Measurements from ENCODE around the gene AGO4.

The AGO4 gene

GRCh38 chr1:35845766-35846165, 38.0 kb downstream of the AGO4 start:
- H3K4me3 ChIP-seq (replicated peaks; ENCODE audit: low read depth, low read length), result no peak overlapping the region
- no peak for DNase-seq (ENCODE audit: low read depth)
- TF ChIP-seq CTCF (IDR thresholded peaks at IDR 0.05; ENCODE audit: low read length, missing control alignments), result no peak

GRCh38 chr1:35847935-35848565, 40.2 kb downstream of the AGO4 start:
- no peak for DNase-seq (ENCODE audit: low read depth)
- H3K4me3 ChIP-seq (replicated peaks; ENCODE audit: low read depth, low read length), result no peak overlapping the region
- TF ChIP-seq CTCF (IDR thresholded peaks at IDR 0.05; ENCODE audit: low read length, missing control alignments), result no peak

DNA sequence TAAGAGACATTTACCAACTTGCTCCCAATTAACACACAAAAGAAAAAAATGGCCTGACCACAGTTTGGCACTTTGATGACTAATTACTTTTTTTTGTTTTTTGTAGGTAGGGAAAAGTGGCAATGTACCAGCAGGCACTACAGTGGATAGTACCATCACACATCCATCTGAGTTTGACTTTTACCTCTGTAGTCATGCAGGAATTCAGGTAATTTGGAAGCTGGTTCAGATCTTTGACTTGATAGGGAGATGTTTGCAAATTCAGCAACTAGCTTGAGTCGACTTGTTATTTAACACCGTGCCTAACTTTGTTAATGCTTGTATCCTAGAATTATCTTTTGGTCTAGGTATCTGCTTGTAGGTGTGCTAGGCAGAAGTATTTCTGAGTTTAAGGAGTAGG, 42.2 kb downstream of the AGO4 start:
- DNase-seq (ENCODE audit: low read depth), result no peak

DNA sequence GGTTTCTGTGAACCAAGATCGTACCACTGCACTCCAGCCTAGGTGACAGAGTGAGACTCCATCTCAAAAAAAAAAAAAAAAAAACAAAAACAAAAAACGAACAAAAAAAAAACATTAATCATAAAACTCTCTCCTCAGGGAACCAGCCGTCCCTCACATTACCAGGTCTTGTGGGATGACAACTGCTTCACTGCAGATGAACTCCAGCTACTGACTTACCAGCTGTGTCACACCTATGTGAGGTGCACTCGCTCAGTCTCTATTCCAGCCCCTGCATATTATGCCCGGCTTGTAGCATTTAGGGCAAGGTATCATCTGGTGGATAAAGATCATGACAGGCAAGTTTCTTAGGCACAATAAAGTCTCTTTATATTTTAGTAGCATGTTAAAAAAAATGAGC, 42.9 kb downstream of the AGO4 start:
- DNase-seq (ENCODE audit: low read depth), result no peak
- no peak for TF ChIP-seq CTCF (IDR thresholded peaks at IDR 0.05; ENCODE audit: low read length, missing control alignments)
- no peak overlapping the region for H3K4me3 ChIP-seq (replicated peaks; ENCODE audit: low read depth, low read length)

More for the DNA sequence above, 42.2 kb downstream of the AGO4 start:
- no peak overlapping the region for H3K4me3 ChIP-seq (replicated peaks; ENCODE audit: low read depth, low read length)
- TF ChIP-seq CTCF (IDR thresholded peaks at IDR 0.05; ENCODE audit: low read length, missing control alignments), result no peak

- TF ChIP-seq CTCF (IDR thresholded peaks at IDR 0.05; ENCODE audit: low read length, missing control alignments), result no peak
- no peak overlapping the region for H3K4me3 ChIP-seq (replicated peaks; ENCODE audit: low read depth, low read length)
- peak; percentile 61 for DNase-seq (ENCODE audit: low read depth)
Observed at GRCh38 chr1:35851132-35851869, 43.5 kb downstream of the AGO4 start.

DNA sequence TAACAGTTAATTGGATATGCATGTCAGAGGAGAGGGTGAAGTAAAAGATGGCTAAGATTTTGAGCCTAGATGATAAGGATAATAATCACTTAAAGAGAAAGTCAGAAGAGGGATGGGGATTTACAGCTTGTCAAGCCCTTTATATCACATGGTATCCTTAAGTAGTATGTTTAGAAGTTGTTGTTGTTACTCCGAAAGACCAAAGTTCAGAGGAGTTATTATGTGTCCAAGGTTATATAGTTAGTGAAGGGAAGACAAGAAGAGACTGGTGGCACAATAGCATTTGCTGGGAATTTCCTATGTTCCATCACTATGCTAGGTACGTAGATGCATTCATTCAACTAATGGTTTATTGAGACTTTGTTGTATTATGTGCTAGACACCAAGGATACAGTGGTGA, 44.4 kb downstream of the AGO4 start:
- TF ChIP-seq CTCF (IDR thresholded peaks at IDR 0.05; ENCODE audit: low read length, missing control alignments), result no peak
- DNase-seq (ENCODE audit: low read depth), result no peak

More for the DNA sequence above, 44.4 kb downstream of the AGO4 start:
- no peak overlapping the region for H3K4me3 ChIP-seq (replicated peaks; ENCODE audit: low read depth, low read length)

Measured in fibroblast of pulmonary artery (primary cell).